ENCODE data around the gene ELAVL1.

Gene ELAVL1

GRCh38 chr19:8020681-8021080, 15.2 kb upstream of the ELAVL1 start:
- no peak for DNase-seq

- DNase-seq = no peak
Measured at GRCh38 chr19:8017808-8018207, 12.4 kb upstream of the ELAVL1 start.

- DNase-seq = peak; percentile 21
Measured at GRCh38 chr19:8004723-8005513, 523 bp downstream of the ELAVL1 start.

GRCh38 chr19:8004001-8004400, 1.4 kb downstream of the ELAVL1 start:
- DNase-seq = no peak

- DNase-seq = peak; percentile 64
Measured at GRCh38 chr19:8001995-8002849, 3.2 kb downstream of the ELAVL1 start.

GRCh38 chr19:8001651-8001994, 3.8 kb downstream of the ELAVL1 start:
- no peak for DNase-seq

GRCh38 chr19:8000298-8001038, 5.0 kb downstream of the ELAVL1 start:
- no peak for DNase-seq

GRCh38 chr19:7999376-7999775, 6.1 kb downstream of the ELAVL1 start:
- DNase-seq = no peak

GRCh38 chr19:7997809-7998480, 7.5 kb downstream of the ELAVL1 start:
- no peak for DNase-seq

- no peak for DNase-seq
Measured at GRCh38 chr19:7996883-7997282, 8.6 kb downstream of the ELAVL1 start.

- DNase-seq = no peak
Measured at GRCh38 chr19:7995810-7996158, 9.7 kb downstream of the ELAVL1 start.

- no peak for DNase-seq
Measured at GRCh38 chr19:7994928-7995809, 10.3 kb downstream of the ELAVL1 start.

- no peak for DNase-seq
Measured at GRCh38 chr19:7994114-7994513, 11.3 kb downstream of the ELAVL1 start.

- DNase-seq = no peak
Measured at GRCh38 chr19:7993560-7993959, 11.9 kb downstream of the ELAVL1 start.

- DNase-seq = no peak
Measured at GRCh38 chr19:7992575-7992974, 12.9 kb downstream of the ELAVL1 start.

GRCh38 chr19:7989071-7989575, 16.3 kb downstream of the ELAVL1 start:
- DNase-seq = peak; percentile 48

- no peak for DNase-seq
Measured at GRCh38 chr19:7988307-7988706, 17.1 kb downstream of the ELAVL1 start.

GRCh38 chr19:7987114-7987768, 18.2 kb downstream of the ELAVL1 start:
- DNase-seq = no peak

GRCh38 chr19:7986321-7987113, 18.9 kb downstream of the ELAVL1 start:
- peak; percentile 7 for DNase-seq

GRCh38 chr19:7985481-7985911, 19.9 kb downstream of the ELAVL1 start:
- no peak for DNase-seq

All from fibroblast of upper back skin (primary cell).